ENCODE data around the gene HLA-E.
"Not testable (repeated sequence)": the region's sequence is repeated elsewhere in the genome, so short reads cannot be mapped to it uniquely, and the experiment has no call there.

Gene HLA-E

GRCh38 chr6:30510419-30511168 lies 21.3 kb downstream of the HLA-E start:
- H3K4me3 Mint-ChIP-seq: peak overlapping the region; percentile 5
- H3K9me3 Mint-ChIP-seq: no peaks in the 10 kb centered on the region
- peak overlapping the region; percentile 88 for H3K27ac Mint-ChIP-seq
- peaks cover 3% of the 10 kb centered on the region for H3K36me3 Mint-ChIP-seq (ENCODE audit: low read depth)
- no peaks in the 10 kb centered on the region for H3K27me3 Mint-ChIP-seq
- ATAC-seq (no peak), DNase-seq (no peak)
- peaks cover 78% of the 10 kb centered on the region for H3K4me1 Mint-ChIP-seq

- H3K36me3 Mint-ChIP-seq (ENCODE audit: low read depth): peaks cover 3% of the 10 kb centered on the region
- DNase-seq (no peak), ATAC-seq (peak; percentile 13)
- peaks cover 77% of the 10 kb centered on the region for H3K4me1 Mint-ChIP-seq
- no peaks in the 10 kb centered on the region for H3K27me3 Mint-ChIP-seq
- no peaks in the 10 kb centered on the region for H3K9me3 Mint-ChIP-seq
- peak overlapping the region; percentile 5 for H3K4me3 Mint-ChIP-seq
- H3K27ac Mint-ChIP-seq: peak overlapping the region; percentile 41
Measured at GRCh38 chr6:30511169-30511546, 21.8 kb downstream of the HLA-E start.

- Mint-ChIP-seq H3K27me3 (no peaks in the 10 kb centered on the region), H3K4me1 (peaks cover 78% of the 10 kb centered on the region), H3K36me3 (ENCODE audit: low read depth) (peaks cover 7% of the 10 kb centered on the region), H3K4me3 (no peak overlapping the region), H3K27ac (no peak overlapping the region), H3K9me3 (peaks cover 3% of the 10 kb centered on the region)
- ATAC-seq (no peak), DNase-seq (no peak)
Measured at GRCh38 chr6:30513451-30513850, 24.1 kb downstream of the HLA-E start.

GRCh38 chr6:30515106-30515505 lies 25.8 kb downstream of the HLA-E start:
- Mint-ChIP-seq H3K27ac (peak overlapping the region; percentile 96), H3K27me3 (no peaks in the 10 kb centered on the region), H3K36me3 (ENCODE audit: low read depth) (peaks cover 16% of the 10 kb centered on the region), H3K4me3 (peak overlapping the region; percentile 82), H3K4me1 (peaks cover 71% of the 10 kb centered on the region), H3K9me3 (peaks cover 7% of the 10 kb centered on the region)
- ATAC-seq (no peak), DNase-seq (no peak)

DNA sequence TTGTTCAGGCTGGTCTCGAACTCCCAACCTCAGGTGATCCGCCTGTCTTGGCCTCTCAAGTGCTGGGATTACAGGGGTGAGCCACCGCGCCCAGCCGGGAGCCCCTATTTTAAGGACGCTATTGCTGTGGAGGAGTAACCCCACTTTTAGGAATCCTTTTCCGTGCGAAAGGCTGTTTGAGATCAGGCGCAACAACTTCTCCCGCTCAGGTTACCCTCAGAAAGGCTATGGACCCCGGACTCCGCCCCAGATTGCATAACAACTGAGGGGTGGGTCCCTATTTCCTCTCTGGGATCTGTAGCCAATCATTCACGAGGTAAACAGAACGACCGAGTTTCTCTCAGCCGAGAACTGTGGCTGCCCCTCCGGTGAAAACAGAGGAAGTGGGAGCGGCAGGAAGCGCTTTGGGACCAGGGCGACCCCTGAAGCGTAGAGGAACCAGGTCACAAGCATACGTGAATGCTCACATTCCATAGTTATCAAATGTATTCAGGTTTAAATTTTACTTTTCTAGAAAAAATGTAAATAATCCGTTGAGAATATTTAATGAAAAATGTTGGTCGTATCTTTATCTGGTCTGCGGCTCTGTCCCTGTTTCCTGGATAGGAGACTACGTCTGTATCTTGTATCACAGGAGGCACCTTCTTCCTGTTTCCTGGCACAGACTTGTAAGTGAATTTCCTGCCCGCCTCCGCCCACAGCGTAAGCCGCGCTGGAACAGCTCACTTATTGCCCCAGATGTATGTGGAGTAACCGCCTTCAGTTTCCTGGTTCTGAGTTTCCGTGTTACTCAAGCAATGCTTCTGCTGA lies 26.8 kb downstream of the HLA-E start:
- Mint-ChIP-seq H3K9me3 (peaks cover 7% of the 10 kb centered on the region), H3K36me3 (ENCODE audit: low read depth) (peaks cover 22% of the 10 kb centered on the region), H3K4me3 (peak overlapping the region; percentile 82), H3K27ac (peak overlapping the region; percentile 96), H3K4me1 (peaks cover 69% of the 10 kb centered on the region), H3K27me3 (no peaks in the 10 kb centered on the region)
- DNase-seq: peak; percentile 87
- ATAC-seq: peak; percentile 92

- not testable (repeated sequence) for H3K27me3 Mint-ChIP-seq, H3K9me3 Mint-ChIP-seq, DNase-seq, ATAC-seq
- H3K4me3 Mint-ChIP-seq: peak overlapping the region; percentile 82
- peaks cover 68% of the 10 kb centered on the region for H3K4me1 Mint-ChIP-seq
- peak overlapping the region; percentile 96 for H3K27ac Mint-ChIP-seq
- H3K36me3 Mint-ChIP-seq (ENCODE audit: low read depth): peaks cover 22% of the 10 kb centered on the region
Measured at GRCh38 chr6:30516754-30517076, 27.4 kb downstream of the HLA-E start.

DNA sequence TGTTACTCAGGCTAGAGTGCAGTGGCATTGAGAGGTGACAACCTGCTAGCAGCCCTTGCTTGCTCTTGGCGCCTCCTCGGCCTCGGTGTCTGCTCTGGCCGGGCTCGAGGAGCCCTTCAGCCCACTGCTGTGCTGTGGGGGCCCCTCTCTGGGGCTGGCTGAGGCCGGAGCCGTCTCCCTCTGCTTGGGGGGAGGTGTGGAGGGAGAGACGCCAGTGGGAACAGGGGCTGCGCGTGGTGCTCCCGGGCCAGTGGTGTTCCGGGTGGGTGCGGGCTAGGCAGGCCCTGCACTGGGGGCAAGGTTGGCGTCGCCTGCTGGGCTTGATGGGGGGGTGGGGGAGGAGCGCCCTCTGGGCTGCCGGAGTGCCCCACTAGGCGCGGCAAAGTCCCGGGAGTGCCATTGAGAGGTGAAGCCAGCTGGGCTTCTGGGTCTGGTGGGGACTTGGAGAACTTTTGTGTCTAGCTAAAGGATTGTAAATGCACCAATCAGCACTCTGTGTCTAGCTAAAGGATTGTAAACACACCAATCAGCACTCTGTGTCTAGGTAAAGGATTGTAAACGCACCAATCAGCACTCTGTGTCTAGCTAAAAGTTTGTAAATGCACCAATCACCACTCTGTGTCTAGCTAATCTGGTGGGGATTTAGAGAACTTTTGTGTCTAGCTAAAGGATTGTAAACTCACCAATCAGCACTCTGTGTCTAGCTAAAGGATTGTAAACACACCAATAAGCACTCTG lies 28.6 kb downstream of the HLA-E start:
- Mint-ChIP-seq H3K27ac (peak overlapping the region; percentile 77), H3K4me1 (peaks cover 69% of the 10 kb centered on the region), H3K36me3 (ENCODE audit: low read depth) (peaks cover 30% of the 10 kb centered on the region), H3K9me3 (peaks cover 17% of the 10 kb centered on the region), H3K4me3 (peak overlapping the region; percentile 42)
- not testable (repeated sequence) for H3K27me3 Mint-ChIP-seq, ATAC-seq, DNase-seq

DNA sequence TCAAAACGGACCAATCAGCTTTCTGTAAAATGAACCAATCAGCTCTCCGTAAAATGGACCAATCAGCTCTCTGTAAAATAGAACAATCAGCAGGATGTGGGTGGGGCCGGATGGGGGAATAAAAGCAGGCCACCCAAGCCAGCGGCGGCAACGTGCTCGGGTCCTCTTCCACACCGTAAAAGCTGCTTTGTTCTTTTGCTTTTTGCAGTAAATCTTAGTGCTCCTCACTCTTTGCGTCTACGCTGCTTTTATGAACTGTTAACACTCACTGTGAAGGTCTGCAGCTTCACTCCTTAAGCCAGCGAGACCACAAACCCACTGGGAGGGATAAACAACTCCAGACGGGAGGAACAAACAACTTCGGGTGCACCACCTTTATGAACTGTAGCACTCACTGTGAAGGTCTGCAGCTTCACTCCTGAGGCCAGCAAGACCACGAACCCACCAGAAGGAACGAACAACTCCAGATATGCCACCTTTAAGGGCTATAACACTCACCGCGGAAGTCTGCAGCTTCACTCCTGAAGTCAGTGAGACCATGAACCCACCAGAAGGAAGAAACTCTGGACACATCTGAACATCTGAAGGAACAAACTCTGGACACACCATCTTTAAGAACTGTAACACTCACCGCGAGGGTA lies 29.3 kb downstream of the HLA-E start:
- Mint-ChIP-seq H3K27ac (peak overlapping the region; percentile 77), H3K4me1 (peaks cover 69% of the 10 kb centered on the region), H3K36me3 (ENCODE audit: low read depth) (peaks cover 35% of the 10 kb centered on the region), H3K9me3 (peaks cover 24% of the 10 kb centered on the region), H3K4me3 (peak overlapping the region; percentile 42)
- peak; percentile 61 for DNase-seq
- H3K27me3 Mint-ChIP-seq, ATAC-seq: not testable (repeated sequence)

- no peak overlapping the region for H3K27ac Mint-ChIP-seq
- H3K27me3 Mint-ChIP-seq: no peaks in the 10 kb centered on the region
Measured at GRCh38 chr6:30520522-30520921, 31.2 kb downstream of the HLA-E start.

DNA sequence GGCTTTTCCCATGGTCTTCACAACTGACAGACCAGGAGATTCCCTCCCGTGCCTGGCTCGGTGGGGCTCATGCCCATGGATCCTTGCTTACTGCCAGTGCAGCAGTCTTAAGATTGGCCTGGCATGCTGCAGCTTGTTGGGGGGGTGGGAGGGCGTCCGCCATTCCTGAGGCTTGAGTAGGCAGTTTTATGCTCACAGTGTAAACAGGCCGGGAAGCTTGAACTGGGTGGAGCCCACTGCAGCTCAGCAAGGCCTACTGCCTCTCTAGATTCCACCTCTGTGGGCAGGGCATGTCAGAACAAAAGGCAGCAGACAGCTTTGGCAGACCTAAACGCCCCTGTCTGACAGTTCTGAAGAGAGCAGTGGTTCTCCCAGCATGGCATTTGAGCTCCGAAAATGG lies 31.8 kb downstream of the HLA-E start:
- H3K27ac Mint-ChIP-seq: peak overlapping the region; percentile 71

More at GRCh38 chr6:30520522-30520921, 31.2 kb downstream of the HLA-E start:
- no peak for ATAC-seq
- peaks cover 47% of the 10 kb centered on the region for H3K36me3 Mint-ChIP-seq (ENCODE audit: low read depth)
- peaks cover 33% of the 10 kb centered on the region for H3K9me3 Mint-ChIP-seq
- peaks cover 76% of the 10 kb centered on the region for H3K4me1 Mint-ChIP-seq
- DNase-seq: no peak
- no peak overlapping the region for H3K4me3 Mint-ChIP-seq

DNA sequence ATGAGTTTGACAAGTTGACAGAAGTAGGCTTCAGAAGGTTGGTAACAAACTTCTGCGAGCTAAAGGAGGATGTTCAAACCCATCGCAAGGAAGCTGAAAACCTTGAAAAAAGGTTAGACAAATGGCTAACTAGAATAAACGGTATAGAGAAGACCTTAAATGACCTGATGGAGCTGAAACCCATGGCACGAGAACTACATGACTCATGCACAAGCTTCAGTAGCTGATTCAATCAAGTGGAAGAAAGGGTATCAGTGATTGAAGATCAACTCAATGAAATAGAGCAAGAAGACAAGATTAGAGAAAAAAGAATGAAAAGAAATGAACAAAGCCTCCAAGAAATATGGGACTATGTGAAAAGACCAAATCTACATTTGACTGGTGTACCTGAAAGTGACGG lies 32.6 kb downstream of the HLA-E start:
- not testable (repeated sequence) for H3K27me3 Mint-ChIP-seq, ATAC-seq, H3K4me3 Mint-ChIP-seq, DNase-seq
- peaks cover 79% of the 10 kb centered on the region for H3K4me1 Mint-ChIP-seq
- H3K27ac Mint-ChIP-seq: peak overlapping the region; percentile 71
- peaks cover 33% of the 10 kb centered on the region for H3K9me3 Mint-ChIP-seq
- peaks cover 57% of the 10 kb centered on the region for H3K36me3 Mint-ChIP-seq (ENCODE audit: low read depth)

More for the DNA sequence above, 31.8 kb downstream of the HLA-E start:
- peaks cover 77% of the 10 kb centered on the region for H3K4me1 Mint-ChIP-seq
- peaks cover 33% of the 10 kb centered on the region for H3K9me3 Mint-ChIP-seq
- DNase-seq, H3K27me3 Mint-ChIP-seq, ATAC-seq, H3K4me3 Mint-ChIP-seq: not testable (repeated sequence)
- H3K36me3 Mint-ChIP-seq (ENCODE audit: low read depth): peaks cover 51% of the 10 kb centered on the region

DNA sequence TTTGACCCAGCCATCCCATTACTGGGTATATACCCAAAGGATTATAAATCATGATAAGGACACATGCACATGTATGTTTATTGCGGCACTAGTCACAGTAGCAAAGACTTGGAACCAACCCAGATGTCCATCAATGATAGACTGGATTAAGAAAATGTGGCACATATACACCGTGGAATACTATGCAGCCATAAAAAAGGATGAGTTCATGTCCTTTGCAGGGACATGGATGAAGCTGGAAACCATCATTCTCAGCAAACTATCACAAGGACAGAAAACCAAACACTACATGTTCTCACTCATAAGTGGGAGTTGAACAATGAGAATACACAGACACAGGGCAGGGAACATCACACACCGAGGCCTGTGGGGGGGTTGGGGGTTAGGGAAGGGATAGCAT lies 37.1 kb downstream of the HLA-E start:
- not testable (repeated sequence) for H3K4me3 Mint-ChIP-seq, ATAC-seq, H3K27me3 Mint-ChIP-seq, DNase-seq
- Mint-ChIP-seq H3K9me3 (peaks cover 26% of the 10 kb centered on the region), H3K4me1 (peaks cover 89% of the 10 kb centered on the region), H3K36me3 (ENCODE audit: low read depth) (peaks cover 42% of the 10 kb centered on the region), H3K27ac (peak overlapping the region; percentile 82)

- peak; percentile 51 for DNase-seq
- Mint-ChIP-seq H3K36me3 (ENCODE audit: low read depth) (peaks cover 26% of the 10 kb centered on the region), H3K27ac (peak overlapping the region; percentile 99), H3K4me3 (peak overlapping the region; percentile 44), H3K4me1 (peaks cover 78% of the 10 kb centered on the region)
- not testable (repeated sequence) for H3K9me3 Mint-ChIP-seq, H3K27me3 Mint-ChIP-seq
- ATAC-seq: peak; percentile 75
Measured at GRCh38 chr6:30529349-30529875, 40.1 kb downstream of the HLA-E start.

GRCh38 chr6:30530014-30530413 lies 40.7 kb downstream of the HLA-E start:
- Mint-ChIP-seq H3K4me1 (peaks cover 72% of the 10 kb centered on the region), H3K9me3 (no peaks in the 10 kb centered on the region), H3K27me3 (no peaks in the 10 kb centered on the region), H3K36me3 (ENCODE audit: low read depth) (peaks cover 22% of the 10 kb centered on the region), H3K27ac (peak overlapping the region; percentile 99), H3K4me3 (peak overlapping the region; percentile 44)
- ATAC-seq: no peak
- no peak for DNase-seq

All from activated naive CD8-positive, alpha-beta T cell treated with anti-CD3 and anti-CD28 coated beads, Interleukin-2, amount 50 U/mL, for 24 hours (primary cell).